Neuron (in vitro differentiated cells): ENCODE results near the gene SF3A1.
"Not testable (repeated sequence)": the region's sequence is repeated elsewhere in the genome, so short reads cannot be mapped to it uniquely, and the experiment has no call there.

Source experiments
- H2AFZ ChIP-seq: one replicate; pipeline ENCODE4 v1.6.1; 2013; ENCODE audit warnings: low read depth, mild to moderate bottlenecking, inconsistent platforms, low read length, moderate library complexity
- H3K27me3 ChIP-seq: one replicate; pipeline ENCODE4 v1.6.1; 2013; ENCODE audit warnings: low read length; ENCODE audit not compliant: insufficient read depth
- H3K36me3 ChIP-seq: one replicate; pipeline ENCODE4 v1.6.1; 2013; ENCODE audit warnings: low read length; ENCODE audit not compliant: insufficient read depth
- H3K4me1 ChIP-seq: one replicate; pipeline ENCODE4 v1.6.1; 2013; ENCODE audit warnings: low read length; ENCODE audit not compliant: insufficient read depth
- H3K4me3 ChIP-seq: 2 replicates; pipeline ENCODE4 v1.5.1; 2013; ENCODE audit warnings: mild to moderate bottlenecking, low read length, moderate library complexity
- H3K9me3 ChIP-seq: one replicate; pipeline ENCODE4 v1.6.1; 2013; ENCODE audit warnings: low read length

SF3A1 gene

DNA sequence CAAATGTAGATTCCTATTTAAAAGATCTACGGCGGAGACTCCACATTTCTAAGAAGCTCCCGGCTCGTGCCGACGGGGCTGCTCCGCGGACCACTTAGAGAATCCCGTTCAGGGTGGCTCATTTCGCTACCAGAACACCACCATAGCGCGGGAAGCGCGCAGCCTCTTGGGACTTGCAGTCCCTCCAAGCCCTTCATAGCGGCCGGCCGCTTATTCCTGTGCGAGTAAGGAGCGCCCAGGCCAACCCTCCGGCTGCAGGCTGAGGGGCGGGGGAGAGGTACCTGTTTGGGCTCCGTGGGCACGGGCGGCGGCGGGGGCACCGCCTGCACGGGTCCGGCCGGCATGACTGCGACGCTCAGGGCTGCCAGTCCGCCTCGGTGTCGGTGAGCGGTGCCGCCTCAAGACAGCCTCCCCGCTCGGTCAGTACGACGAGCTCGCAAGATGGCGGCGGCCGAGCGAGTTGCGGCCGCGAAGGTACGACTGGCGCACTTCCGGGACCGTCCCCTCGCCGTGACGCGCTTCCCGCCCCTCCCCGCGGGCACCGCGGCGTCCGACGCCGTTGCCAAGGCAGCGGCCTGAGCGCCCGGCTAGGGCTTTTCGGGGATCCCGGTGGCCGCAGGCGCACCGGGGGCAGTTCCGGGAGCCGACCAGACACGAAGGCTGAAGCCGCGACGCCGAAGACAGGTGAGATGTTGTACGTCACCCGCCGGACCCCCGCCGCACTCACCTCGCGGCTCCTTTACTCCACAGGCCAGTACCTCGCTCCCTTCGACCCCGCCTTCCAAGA lies at the start of gene SF3A1, which contains the start of gene CCDC157:
Gene SF3A1 (minus strand): TSS at position 446 of the 787 bp plus-strand sequence. CDS start 102 bp downstream, at position 344.
Gene CCDC157 (plus strand): TSS at position 559 of the 787 bp plus-strand sequence. CDS start 8,994 bp downstream, outside the sequence.
- peak within 1 kb of the TSS; percentile 77 for H3K4me3 ChIP-seq
- H3K27me3 ChIP-seq = no peaks in the 10 kb centered on the region
- H3K4me1 ChIP-seq = peaks cover 17% of the 10 kb centered on the region
- H3K36me3 ChIP-seq = peaks cover 23% of the 10 kb centered on the region
- no peaks in the 10 kb centered on the region for H3K9me3 ChIP-seq
- peak within 1 kb of the TSS; percentile 65 for H2AFZ ChIP-seq

DNA sequence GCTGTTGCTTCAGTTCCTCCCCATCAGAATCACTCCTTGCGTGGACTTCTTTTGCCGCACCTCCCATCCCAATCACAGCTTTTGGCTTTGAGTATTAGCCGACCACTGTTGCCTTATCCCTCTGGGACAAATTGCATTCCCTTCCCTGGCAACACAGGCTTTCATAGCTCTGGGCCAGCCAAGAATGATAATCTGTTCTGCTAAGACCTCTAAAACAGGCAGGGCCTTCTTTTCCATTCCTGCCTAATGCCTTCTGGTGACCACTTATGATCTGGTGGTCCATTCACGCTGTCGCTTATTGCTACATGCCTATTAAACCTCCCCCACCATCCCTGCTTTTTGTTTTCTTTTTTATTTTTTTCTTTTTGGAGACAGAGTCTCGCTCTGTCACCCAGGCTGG lies 49.7 kb upstream of the SF3A1 start:
- H3K36me3 ChIP-seq = no peaks in the 10 kb centered on the region
- H3K9me3 ChIP-seq = no peaks in the 10 kb centered on the region
- no peak overlapping the region for H3K4me3 ChIP-seq
- no peaks in the 10 kb centered on the region for H3K27me3 ChIP-seq
- H2AFZ ChIP-seq = no peak overlapping the region
- no peaks in the 10 kb centered on the region for H3K4me1 ChIP-seq

- H3K27me3 ChIP-seq = no peaks in the 10 kb centered on the region
- no peaks in the 10 kb centered on the region for H3K4me1 ChIP-seq
- no peak overlapping the region for H3K4me3 ChIP-seq
- no peak overlapping the region for H2AFZ ChIP-seq
- no peaks in the 10 kb centered on the region for H3K9me3 ChIP-seq
- H3K36me3 ChIP-seq = no peaks in the 10 kb centered on the region
Measured at GRCh38 chr22:30405731-30406130, 49.0 kb upstream of the SF3A1 start.

DNA sequence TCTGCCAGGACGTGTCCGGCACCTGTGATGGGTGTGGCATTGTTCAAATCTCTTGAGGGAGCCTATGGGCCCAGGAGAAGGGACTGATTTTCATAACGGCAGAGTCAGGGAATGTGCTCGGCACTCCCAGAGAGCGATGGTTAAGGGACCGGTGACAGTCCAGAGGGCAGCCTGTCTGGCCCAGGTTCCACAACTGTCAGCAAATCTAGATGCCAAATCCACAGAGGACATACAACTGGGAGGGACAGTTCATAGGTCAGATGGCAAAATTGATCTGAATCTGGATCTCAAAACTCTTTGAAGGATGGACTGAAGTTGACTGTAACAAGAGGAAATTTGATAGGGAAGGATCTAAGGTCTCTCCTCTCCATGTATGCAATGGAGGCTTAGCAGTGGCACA lies 47.6 kb upstream of the SF3A1 start:
- no peak overlapping the region for H2AFZ ChIP-seq
- no peaks in the 10 kb centered on the region for H3K4me1 ChIP-seq
- H3K9me3 ChIP-seq = no peaks in the 10 kb centered on the region
- H3K4me3 ChIP-seq = no peak overlapping the region
- no peaks in the 10 kb centered on the region for H3K27me3 ChIP-seq
- no peaks in the 10 kb centered on the region for H3K36me3 ChIP-seq

GRCh38 chr22:30402766-30403104 lies 46.0 kb upstream of the SF3A1 start:
- not testable (repeated sequence) for H3K4me1 ChIP-seq, H3K36me3 ChIP-seq, H3K9me3 ChIP-seq

GRCh38 chr22:30402028-30402765 lies 45.5 kb upstream of the SF3A1 start:
- H3K4me3 ChIP-seq = no peak overlapping the region
- H3K9me3 ChIP-seq = no peaks in the 10 kb centered on the region
- peaks cover 5% of the 10 kb centered on the region for H3K4me1 ChIP-seq
- H3K36me3 ChIP-seq = no peaks in the 10 kb centered on the region
- H2AFZ ChIP-seq = no peak overlapping the region
- H3K27me3 ChIP-seq = peaks cover 4% of the 10 kb centered on the region

More at GRCh38 chr22:30402766-30403104, 46.0 kb upstream of the SF3A1 start:
- H2AFZ ChIP-seq, H3K4me3 ChIP-seq, H3K27me3 ChIP-seq: not testable (repeated sequence)

DNA sequence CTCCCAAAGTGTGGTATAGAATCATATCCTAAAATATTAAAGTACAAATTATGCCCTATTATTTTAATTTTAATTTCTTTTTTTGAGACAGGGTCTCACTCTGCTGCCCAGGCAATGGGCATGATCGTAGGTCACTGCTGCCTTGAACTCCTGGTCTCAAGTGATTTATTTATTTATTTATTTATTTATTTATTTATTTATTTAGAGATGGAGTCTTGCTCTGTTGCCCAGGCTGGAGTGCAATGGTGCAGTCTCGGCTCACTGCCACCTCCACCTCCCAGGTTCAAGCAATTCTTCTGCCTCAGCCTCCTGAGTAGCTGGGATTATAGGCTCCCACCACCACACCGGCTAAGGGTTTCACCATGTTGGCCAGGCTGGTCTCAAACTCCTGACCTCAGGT lies 44.3 kb upstream of the SF3A1 start:
- H3K4me3 ChIP-seq, H3K9me3 ChIP-seq: not testable (repeated sequence)

DNA sequence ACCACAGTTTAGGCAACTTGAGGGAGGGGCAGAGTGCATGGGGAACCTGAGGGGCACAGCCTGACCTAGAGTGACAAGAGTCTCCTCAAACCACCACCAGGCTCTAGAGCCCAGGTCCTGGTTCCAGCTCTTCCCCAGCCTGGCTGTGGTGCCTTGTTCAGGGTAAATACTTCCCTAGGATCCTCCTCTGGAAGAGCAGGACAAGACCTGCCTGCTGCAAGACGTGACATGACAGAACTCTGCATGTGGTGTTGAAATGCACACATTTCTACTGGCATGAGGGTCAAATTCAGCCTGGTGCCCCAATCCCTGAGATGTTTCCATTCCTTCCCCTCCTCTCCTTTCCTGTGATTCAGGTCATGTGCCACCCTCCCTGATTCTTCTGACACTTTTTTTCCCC lies 43.5 kb upstream of the SF3A1 start:
- H3K36me3 ChIP-seq = no peaks in the 10 kb centered on the region
- no peak overlapping the region for H2AFZ ChIP-seq
- no peaks in the 10 kb centered on the region for H3K9me3 ChIP-seq
- H3K4me3 ChIP-seq = no peak overlapping the region
- peaks cover 4% of the 10 kb centered on the region for H3K27me3 ChIP-seq
- peaks cover 9% of the 10 kb centered on the region for H3K4me1 ChIP-seq

More for the DNA sequence above, 44.3 kb upstream of the SF3A1 start:
- not testable (repeated sequence) for H2AFZ ChIP-seq, H3K4me1 ChIP-seq, H3K36me3 ChIP-seq, H3K27me3 ChIP-seq

DNA sequence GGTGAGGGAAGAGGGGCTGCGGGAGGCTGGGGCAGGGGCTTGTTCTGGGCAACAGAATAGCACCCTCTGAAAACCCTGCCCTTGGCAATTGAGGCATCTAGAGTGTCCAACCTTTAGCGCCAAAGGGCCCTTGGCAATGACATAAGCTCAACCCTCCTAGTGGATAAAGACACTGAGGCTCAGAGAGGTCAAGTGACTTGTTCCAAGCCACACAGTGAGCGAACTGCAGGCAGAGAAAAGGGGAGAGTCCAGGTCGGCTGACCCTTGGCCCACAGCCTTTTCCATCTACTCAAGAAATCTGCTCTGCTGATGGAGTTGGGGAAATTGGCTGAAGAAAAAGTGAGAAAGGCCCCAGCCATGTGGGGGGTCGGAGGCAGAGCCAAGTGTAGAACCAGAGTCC lies 43.0 kb upstream of the SF3A1 start:
- H2AFZ ChIP-seq = no peak overlapping the region
- no peaks in the 10 kb centered on the region for H3K9me3 ChIP-seq
- H3K4me1 ChIP-seq = peaks cover 9% of the 10 kb centered on the region
- peaks cover 4% of the 10 kb centered on the region for H3K27me3 ChIP-seq
- no peaks in the 10 kb centered on the region for H3K36me3 ChIP-seq
- H3K4me3 ChIP-seq = no peak overlapping the region

GRCh38 chr22:30398685-30399680 lies 42.3 kb upstream of the SF3A1 start:
- no peak overlapping the region for H2AFZ ChIP-seq
- H3K4me3 ChIP-seq = no peak overlapping the region
- peaks cover 9% of the 10 kb centered on the region for H3K4me1 ChIP-seq
- no peaks in the 10 kb centered on the region for H3K36me3 ChIP-seq
- peaks cover 4% of the 10 kb centered on the region for H3K27me3 ChIP-seq
- no peaks in the 10 kb centered on the region for H3K9me3 ChIP-seq

GRCh38 chr22:30397656-30398635 lies 41.3 kb upstream of the SF3A1 start:
- H3K36me3 ChIP-seq = no peaks in the 10 kb centered on the region
- H3K4me3 ChIP-seq = peak overlapping the region; percentile 56
- no peaks in the 10 kb centered on the region for H3K9me3 ChIP-seq
- peaks cover 4% of the 10 kb centered on the region for H3K27me3 ChIP-seq
- H2AFZ ChIP-seq = peak overlapping the region; percentile 77
- peaks cover 9% of the 10 kb centered on the region for H3K4me1 ChIP-seq
